Skin of body (tissue), 3 donors: ENCODE results near the gene GAGE12F. TPM values are rescaled to one million over a fixed set of nuclear protein-coding genes. Genes with fewer than 3 reads are reported as not detected.
"Not testable (repeated sequence)": the region's sequence is repeated elsewhere in the genome, so short reads cannot be mapped to it uniquely, and the experiment has no call there.

Source experiments
- DNase-seq: peaks from one replicate; lab custom pipeline; 2025; lab: John Stamatoyannopoulos, UW
- small RNA-seq: library from RNA; depleted of rRNA; stranded (forward); fragments of <200 nt; gene quantifications from one replicate; pipeline ENCODE3, GENCODE V24; 2014; ENCODE audit warnings: low replicate concordance
- total RNA-seq: library from RNA; depleted of rRNA; stranded (reverse); fragments of >200 nt; gene quantifications from one replicate; pipeline ENCODE4 v1.2.3, GENCODE V29; 2014

GAGE12F gene
- not detected for total RNA-seq

- not testable (repeated sequence) for DNase-seq
Observed at GRCh38 chrX:49560542-49560941, at the start of gene GAGE12F. TSS of gene GAGE12F (plus strand) at chrX:49560842. CDS start at chrX:49561997, 1,155 bp downstream.

- not testable (repeated sequence) for DNase-seq
Observed at GRCh38 chrX:49531877-49532276, 28.8 kb upstream of the GAGE12F start, which contains the start of gene GAGE12C. TSS of gene GAGE12C (plus strand) at chrX:49532177. CDS start at chrX:49533332, 1,155 bp downstream.

GRCh38 chrX:49541433-49541832 is 19.2 kb upstream of the GAGE12F start, which contains the start of gene GAGE12D:
TSS of gene GAGE12D (plus strand) at chrX:49541733. CDS start at chrX:49542888, 1,155 bp downstream.
- not testable (repeated sequence) for DNase-seq

GRCh38 chrX:49550989-49551388 is 9.7 kb upstream of the GAGE12F start, which contains the start of gene GAGE12E:
TSS of gene GAGE12E (plus strand) at chrX:49551289. CDS start at chrX:49552444, 1,155 bp downstream.
- DNase-seq: not testable (repeated sequence)

GRCh38 chrX:49568728-49569127 is 8.1 kb downstream of the GAGE12F start:
- DNase-seq: not testable (repeated sequence)

- not testable (repeated sequence) for DNase-seq
Observed at GRCh38 chrX:49569152-49569551, 8.5 kb downstream of the GAGE12F start.

GRCh38 chrX:49570100-49570499 is 9.5 kb downstream of the GAGE12F start, which contains the start of gene GAGE12G:
TSS of gene GAGE12G (plus strand) at chrX:49570400. CDS start at chrX:49571555, 1,155 bp downstream.
- DNase-seq: not testable (repeated sequence)

- DNase-seq: not testable (repeated sequence)
Observed at GRCh38 chrX:49579649-49580048, 19.0 kb downstream of the GAGE12F start, which contains the start of gene GAGE12H. TSS of gene GAGE12H (plus strand) at chrX:49579949. CDS start at chrX:49581104, 1,155 bp downstream.

GRCh38 chrX:49589196-49589595 is 28.6 kb downstream of the GAGE12F start, which contains the start of gene GAGE2A:
TSS of gene GAGE2A (plus strand) at chrX:49589496. CDS start at chrX:49590651, 1,155 bp downstream.
- not testable (repeated sequence) for DNase-seq

- DNase-seq: not testable (repeated sequence)
Observed at GRCh38 chrX:49589769-49590478, 29.3 kb downstream of the GAGE12F start.

- DNase-seq: not testable (repeated sequence)
Observed at GRCh38 chrX:49590488-49590887, 29.8 kb downstream of the GAGE12F start.

- not testable (repeated sequence) for DNase-seq
Observed at GRCh38 chrX:49598720-49599119, 38.1 kb downstream of the GAGE12F start, which contains the start of gene GAGE1. TSS of gene GAGE1 (plus strand) at chrX:49599020. CDS start at chrX:49600175, 1,155 bp downstream.

- DNase-seq: no peak
Observed at GRCh38 chrX:49610718-49611310, 50.2 kb downstream of the GAGE12F start.

Small RNAs within 50 kb of the gene (small RNA-seq; reads per million reads assigned to genes)
- not detected for gene GAGE12B

Other genes starting within 250 kb of the GAGE12F start
- not detected for gene GAGE12J, start 238.8 kb upstream of the GAGE12F start, total RNA-seq
- not detected for gene GAGE13, start 229.3 kb upstream of the GAGE12F start, total RNA-seq
- gene GAGE12C, start 28.7 kb upstream of the GAGE12F start, total RNA-seq: not detected
- not detected for gene GAGE12D, start 19.1 kb upstream of the GAGE12F start, total RNA-seq
- not detected for gene GAGE12E, start 9.6 kb upstream of the GAGE12F start, total RNA-seq
- not detected for gene GAGE12G, start 9.6 kb downstream of the GAGE12F start, total RNA-seq
- not detected for gene GAGE12H, start 19.1 kb downstream of the GAGE12F start, total RNA-seq
- not detected for gene GAGE2A, start 28.7 kb downstream of the GAGE12F start, total RNA-seq
- not detected for gene GAGE1, start 38.2 kb downstream of the GAGE12F start, total RNA-seq
- not detected for gene PAGE1, start 135.1 kb downstream of the GAGE12F start, total RNA-seq